ENCODE measurements around the gene PAPOLA. TPM values are rescaled to one million over a fixed set of nuclear protein-coding genes. Genes with fewer than 3 reads are reported as not detected.

The PAPOLA gene
- total RNA-seq, 4 donors from 2014 or later = 111 to 167 (median 134) TPM

DNA sequence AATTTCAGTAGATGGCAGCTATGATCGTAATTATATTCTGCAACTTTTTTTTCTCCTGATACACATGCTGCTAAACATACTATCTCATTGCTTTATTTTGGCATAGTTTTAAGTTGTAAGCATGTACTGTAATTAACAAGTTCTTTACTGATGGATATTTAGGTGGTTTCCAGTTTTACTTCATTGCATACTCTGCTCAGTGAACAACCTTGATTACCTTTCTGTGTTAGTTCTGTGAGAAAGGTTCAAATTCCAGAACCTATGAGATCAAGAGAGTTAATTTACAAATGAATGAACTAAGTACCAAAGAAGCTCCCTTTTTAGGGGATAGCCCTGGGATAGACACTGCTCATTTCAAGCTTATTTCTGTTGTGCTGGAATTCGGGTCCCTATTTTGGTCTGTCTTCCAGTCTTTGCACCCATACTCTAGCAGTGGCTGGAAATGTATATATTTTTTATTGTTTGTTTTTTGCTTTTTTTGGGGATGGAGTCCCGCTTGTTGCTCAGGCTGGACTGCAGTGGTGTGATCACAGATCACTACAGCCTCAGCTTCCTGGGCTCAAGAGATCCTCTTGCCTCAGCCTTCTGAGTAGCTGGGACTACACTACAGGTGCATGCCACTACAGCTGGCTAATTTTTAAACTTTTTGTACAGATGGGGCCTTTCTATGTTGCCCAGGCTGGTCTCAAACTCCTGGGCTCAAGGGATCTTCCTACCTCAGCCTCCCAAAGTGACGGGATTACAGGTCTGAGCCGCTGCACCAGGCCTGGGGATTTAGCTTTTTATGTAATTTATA, 10.6 kb downstream of the PAPOLA start:
- Histone ChIP-seq H3K36me3 (no peaks in the 10 kb centered on the region), H3K27me3 (no peaks in the 10 kb centered on the region), H3K4me3 (no peak overlapping the region), H3K9me3 (no peaks in the 10 kb centered on the region), H3K4me1 (peaks cover 16 to 91% (median 29%) of the 10 kb centered on the region in 3 donors), H3K27ac (no peak overlapping the region)
- WGBS, 2 donors (ENCODE audit: low coverage in 1 of 2) = 78 to 83% methylated on average over 4 to 5 of the region's 5 CpGs
- no peak for ATAC-seq
- TF ChIP-seq EP300 (IDR thresholded peaks at IDR 0.05) (no peak), POLR2A (IDR thresholded peaks at IDR 0.05) (no peak), POLR2AphosphoS5 (IDR thresholded peaks at IDR 0.05) (no peak)
- TF ChIP-seq, protein P1, sequence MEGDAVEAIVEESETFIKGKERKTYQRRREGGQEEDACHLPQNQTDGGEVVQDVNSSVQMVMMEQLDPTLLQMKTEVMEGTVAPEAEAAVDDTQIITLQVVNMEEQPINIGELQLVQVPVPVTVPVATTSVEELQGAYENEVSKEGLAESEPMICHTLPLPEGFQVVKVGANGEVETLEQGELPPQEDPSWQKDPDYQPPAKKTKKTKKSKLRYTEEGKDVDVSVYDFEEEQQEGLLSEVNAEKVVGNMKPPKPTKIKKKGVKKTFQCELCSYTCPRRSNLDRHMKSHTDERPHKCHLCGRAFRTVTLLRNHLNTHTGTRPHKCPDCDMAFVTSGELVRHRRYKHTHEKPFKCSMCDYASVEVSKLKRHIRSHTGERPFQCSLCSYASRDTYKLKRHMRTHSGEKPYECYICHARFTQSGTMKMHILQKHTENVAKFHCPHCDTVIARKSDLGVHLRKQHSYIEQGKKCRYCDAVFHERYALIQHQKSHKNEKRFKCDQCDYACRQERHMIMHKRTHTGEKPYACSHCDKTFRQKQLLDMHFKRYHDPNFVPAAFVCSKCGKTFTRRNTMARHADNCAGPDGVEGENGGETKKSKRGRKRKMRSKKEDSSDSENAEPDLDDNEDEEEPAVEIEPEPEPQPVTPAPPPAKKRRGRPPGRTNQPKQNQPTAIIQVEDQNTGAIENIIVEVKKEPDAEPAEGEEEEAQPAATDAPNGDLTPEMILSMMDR (IDR thresholded peaks at IDR 0.05) = no peak

DNA sequence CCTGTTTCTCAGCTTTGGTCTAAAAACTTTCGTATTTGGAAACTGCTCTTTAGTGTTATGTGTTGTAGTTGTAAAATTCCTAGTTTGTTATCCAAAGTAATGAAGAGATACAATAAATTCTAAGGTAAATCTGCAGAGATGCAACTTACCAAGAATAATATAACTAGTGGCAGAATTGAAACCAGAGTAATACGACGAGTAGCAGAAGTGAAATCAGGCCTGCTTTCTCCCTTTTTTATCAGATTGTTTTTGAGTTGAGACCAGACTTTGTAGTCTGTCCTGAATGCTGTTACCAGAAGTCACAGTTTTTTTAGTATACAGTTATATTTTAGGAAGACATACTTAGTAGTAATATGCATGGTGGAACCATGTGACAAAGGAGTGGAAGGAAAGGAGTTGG, 12.5 kb downstream of the PAPOLA start:
- WGBS, 2 donors (ENCODE audit: low coverage in 1 of 2) = 74 to 76% methylated on average over 3 of the region's 3 CpGs
- H3K9me3 ChIP-seq = no peaks in the 10 kb centered on the region
- H3K36me3 ChIP-seq = no peaks in the 10 kb centered on the region

DNA sequence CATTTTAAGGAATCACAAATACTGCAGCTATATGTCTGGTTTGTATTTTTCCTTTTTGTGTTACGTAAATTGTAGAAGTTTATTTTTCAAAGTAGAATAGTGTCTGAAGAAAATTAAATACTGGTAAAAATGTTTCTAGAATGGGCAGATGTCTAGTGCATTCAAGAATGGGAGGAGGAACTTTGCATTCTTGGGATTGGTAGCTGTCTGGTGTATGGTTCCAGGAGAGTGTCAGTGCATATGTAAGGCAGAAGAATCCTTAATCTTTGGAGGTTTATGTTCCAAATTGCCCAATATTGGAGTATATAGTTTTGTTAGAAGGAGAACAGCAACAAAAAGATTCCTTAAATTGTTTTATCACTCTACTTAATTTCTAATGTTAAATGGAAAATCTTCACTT, 13.5 kb downstream of the PAPOLA start:
- Histone ChIP-seq H3K27ac (no peak overlapping the region), H3K36me3 (peaks cover 0 to 8% of the 10 kb centered on the region in 2 donors), H3K27me3 (no peaks in the 10 kb centered on the region), H3K9me3 (no peaks in the 10 kb centered on the region), H3K4me1 (peaks cover 14 to 88% (median 16%) of the 10 kb centered on the region in 3 donors), H3K4me3 (no peak overlapping the region)
- no peak for ATAC-seq
- TF ChIP-seq POLR2A (IDR thresholded peaks at IDR 0.05) (no peak), POLR2AphosphoS5 (IDR thresholded peaks at IDR 0.05) (no peak), EP300 (IDR thresholded peaks at IDR 0.05) (no peak)
- TF ChIP-seq, protein P1 (IDR thresholded peaks at IDR 0.05) = no peak
- WGBS, 2 donors (ENCODE audit: low coverage in 1 of 2) = 64 to 82% methylated on average over 1 of the region's 1 CpG

More for the DNA sequence above, 12.5 kb downstream of the PAPOLA start:
- no peak overlapping the region for H3K4me3 ChIP-seq
- H3K27me3 ChIP-seq = no peaks in the 10 kb centered on the region
- H3K27ac ChIP-seq = no peak overlapping the region
- no peak for ATAC-seq
- peaks cover 16 to 95% (median 19%) of the 10 kb centered on the region in 3 donors for H3K4me1 ChIP-seq
- TF ChIP-seq, protein P1 (IDR thresholded peaks at IDR 0.05) = no peak
- TF ChIP-seq POLR2AphosphoS5 (IDR thresholded peaks at IDR 0.05) (no peak), POLR2A (IDR thresholded peaks at IDR 0.05) (no peak), EP300 (IDR thresholded peaks at IDR 0.05) (no peak)

DNA sequence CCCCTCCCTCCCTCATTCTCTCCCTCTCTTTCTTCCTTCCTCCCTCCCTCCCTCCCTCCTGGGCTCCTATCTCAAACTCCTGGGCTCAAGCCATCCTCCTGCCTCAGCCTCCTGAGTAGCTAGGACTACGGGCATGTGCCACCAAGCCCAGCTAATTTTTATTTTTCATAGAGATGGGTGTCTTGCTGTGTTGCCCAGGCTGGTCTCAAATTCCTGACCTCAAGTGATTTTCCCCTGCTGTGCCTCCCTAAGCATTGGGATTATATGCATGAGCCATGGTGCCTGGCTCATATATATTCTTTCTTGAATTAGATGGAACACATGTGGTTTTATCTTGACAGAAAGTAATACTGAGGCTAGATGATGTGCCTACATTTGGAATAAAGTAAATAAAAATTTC, 14.2 kb downstream of the PAPOLA start:
- H3K27ac ChIP-seq = no peak overlapping the region
- TF ChIP-seq, protein P1 (IDR thresholded peaks at IDR 0.05) = no peak
- TF ChIP-seq EP300 (IDR thresholded peaks at IDR 0.05) (no peak), POLR2AphosphoS5 (IDR thresholded peaks at IDR 0.05) (no peak), POLR2A (IDR thresholded peaks at IDR 0.05) (no peak)
- H3K4me1 ChIP-seq = peaks cover 12 to 82% (median 14%) of the 10 kb centered on the region in 3 donors
- no peaks in the 10 kb centered on the region for H3K9me3 ChIP-seq
- H3K4me3 ChIP-seq = no peak overlapping the region
- no peak for ATAC-seq
- 85% methylated on average over 1 of the region's 1 CpG; no CpG with 5 or more reads in 1 of the 2 donors for WGBS, 2 donors (ENCODE audit: low coverage in 1 of 2)
- H3K27me3 ChIP-seq = no peaks in the 10 kb centered on the region
- H3K36me3 ChIP-seq = peaks cover 0 to 14% of the 10 kb centered on the region in 2 donors

DNA sequence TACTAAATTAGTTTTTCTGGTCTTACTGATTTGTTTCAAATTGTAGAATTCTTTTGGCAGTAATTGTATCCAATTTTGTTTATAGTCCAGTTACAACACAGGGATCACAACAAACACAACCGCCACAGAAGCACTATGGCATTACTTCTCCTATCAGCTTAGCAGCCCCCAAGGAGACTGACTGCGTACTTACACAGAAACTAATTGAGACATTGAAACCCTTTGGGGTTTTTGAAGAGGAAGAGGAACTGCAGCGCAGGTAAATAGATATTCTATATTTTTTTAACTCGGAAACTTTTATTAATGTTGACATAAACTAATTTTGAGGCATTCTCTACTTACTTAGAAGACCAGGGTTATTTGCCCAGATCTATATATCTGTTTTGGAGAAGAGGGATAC, 17.8 kb downstream of the PAPOLA start:
- H3K27ac ChIP-seq = no peak overlapping the region
- no peak overlapping the region for H3K4me3 ChIP-seq
- peaks cover 0 to 45% of the 10 kb centered on the region in 2 donors for H3K36me3 ChIP-seq
- no peaks in the 10 kb centered on the region for H3K27me3 ChIP-seq
- peaks cover 7 to 51% (median 8%) of the 10 kb centered on the region in 3 donors for H3K4me1 ChIP-seq
- no peaks in the 10 kb centered on the region for H3K9me3 ChIP-seq
- WGBS, 2 donors (ENCODE audit: low coverage in 1 of 2) = 92 to 94% methylated on average over 4 of the region's 4 CpGs
- no peak for ATAC-seq
- TF ChIP-seq EP300 (IDR thresholded peaks at IDR 0.05) = no peak
- TF ChIP-seq, protein P1 (IDR thresholded peaks at IDR 0.05) = no peak
- no peak for TF ChIP-seq POLR2A (IDR thresholded peaks at IDR 0.05)
- TF ChIP-seq POLR2AphosphoS5 (IDR thresholded peaks at IDR 0.05) = no peak

Measured in gastroesophageal sphincter (tissue), 4 donors.